GM12878 (cell line): ENCODE results near the gene ZDHHC19. TPM values are rescaled to one million over a fixed set of nuclear protein-coding genes. Genes with fewer than 3 reads are reported as not detected.

ENCODE experiments used
- ATAC-seq: fragments of 200-7000 bp; cut with Tn5 transposase; 3 replicates; pipeline ENCODE4 v1.9.1; 2020; ENCODE audit warnings: mild to moderate bottlenecking, moderate library complexity
- BruUV-seq: library from RNA; stranded (reverse); fragments of 400-500 nt; replicated peaks from 2 replicates; lab custom pipeline; 2021; lab: Mats Ljungman, UMichigan
- CTCF ChIA-PET: fragments of 300-600 bp; sonication (Branson Sonifier 250); formaldehyde crosslinking; extraction: SDS; loops from one replicate; lab custom pipeline; 2021; ENCODE audit warnings: inconsistent platforms; lab: Yijun Ruan, JAX
- POLR2A ChIA-PET: fragments of 350-600 bp; formaldehyde crosslinking; extraction: SDS; loops from one replicate; lab custom pipeline; 2021; ENCODE audit warnings: inconsistent platforms; lab: Charles Lee
- RAD21 ChIA-PET: fragments of 300-600 bp; sonication (Branson Sonifier 250); formaldehyde crosslinking; loops from one replicate; lab custom pipeline; 2023; ENCODE audit warnings: antibody characterized with exemption; ENCODE audit not compliant: unreplicated experiment; lab: Charles Lee
- SMC1A ChIA-PET: fragments of 300-600 bp; sonication (Branson Sonifier 250); formaldehyde crosslinking; loops from one replicate; lab custom pipeline; 2023; ENCODE audit not compliant: unreplicated experiment, uncharacterized antibody; lab: Charles Lee
- DNase-seq: peaks from one replicate; pipeline ENCODE4 v3.0.0-alpha.2; 2011; ENCODE audit warnings: low read depth, low spot score
- FAIRE-seq: peaks from 3 replicates; lab custom pipeline; 2011; peaks lifted over from hg19 to GRCh38; lab: Jason Lieb, UNC
- H2AFZ ChIP-seq: 2 replicates; pipeline ENCODE4 v1.6.0; 2011; ENCODE audit warnings: low read depth, low read length, control low read depth; ENCODE audit not compliant: control insufficient read depth
- H3K27ac ChIP-seq: 2 replicates; pipeline ENCODE4 v1.5.1; 2011; ENCODE audit warnings: control low read depth; ENCODE audit not compliant: control insufficient read depth, insufficient read depth
- H3K27me3 ChIP-seq, 2 experiments: replicated peaks in 1 of 2; 2 replicates each; pipeline versions ENCODE4 v1.6.0 to v1.6.1; 2011; ENCODE audit warnings: low read length in 1 of 2; ENCODE audit not compliant: control insufficient read depth in 2 of 2, insufficient read depth in 2 of 2
- H3K36me3 ChIP-seq, 2 experiments: 2 replicates each; pipeline ENCODE4 v1.5.1; 2011; ENCODE audit warnings: low read length in 1 of 2; ENCODE audit not compliant: control insufficient read depth in 2 of 2, insufficient read depth in 2 of 2
- H3K4me1 ChIP-seq: 2 replicates; pipeline ENCODE4 v1.6.1; 2011; ENCODE audit warnings: mild to moderate bottlenecking, low read length, moderate library complexity, mixed read lengths; ENCODE audit not compliant: control insufficient read depth, insufficient read depth
- H3K4me2 ChIP-seq: 2 replicates; pipeline ENCODE4 v1.6.0; 2011; ENCODE audit warnings: control low read depth; ENCODE audit not compliant: control insufficient read depth, insufficient read depth
- H3K4me3 ChIP-seq: fragments of 200-600 bp; sonication (generic); 2 replicates; pipeline ENCODE4 v1.5.1; 2016
- H3K79me2 ChIP-seq: 2 replicates; pipeline ENCODE4 v1.6.0; 2011; ENCODE audit warnings: low read length; ENCODE audit not compliant: control insufficient read depth, insufficient read depth
- H3K9ac ChIP-seq: 2 replicates; pipeline ENCODE4 v1.8.0; 2011; ENCODE audit warnings: low read length, control low read depth, mixed read lengths; ENCODE audit not compliant: control insufficient read depth, insufficient read depth
- H3K9me3 ChIP-seq: replicated peaks from 3 replicates; pipeline ENCODE4 v1.5.1; 2011; ENCODE audit warnings: mild to moderate bottlenecking, low read length; ENCODE audit not compliant: control insufficient read depth, insufficient read depth
- H4K20me1 ChIP-seq: 2 replicates; pipeline ENCODE4 v1.6.0; 2011; ENCODE audit not compliant: control insufficient read depth, insufficient read depth
- CTCF ChIP-seq, 3 experiments: IDR thresholded peaks in 2 of 3; conservative IDR thresholded peaks in 1 of 3; 2 replicates each; pipeline ENCODE4 v1.5.1; 2011; ENCODE audit warnings: low read depth in 3 of 3, low read length in 3 of 3, mild to moderate bottlenecking in 3 of 3, control low read depth in 2 of 3, moderate library complexity in 2 of 3, inconsistent platforms in 1 of 3, mixed read lengths in 1 of 3; ENCODE audit not compliant: control insufficient read depth in 2 of 3, insufficient read depth in 1 of 3; ENCODE audit errors: extremely low read depth in 1 of 3
- EED ChIP-seq: sonication (generic); IDR thresholded peaks from 2 replicates; pipeline ENCODE4 v1.6.1; 2016; ENCODE audit warnings: antibody characterized with exemption, low read depth
- FOXK2 ChIP-seq: fragments of 450-650 bp; IDR thresholded peaks from 2 replicates; pipeline ENCODE4 v1.6.1; 2017; ENCODE audit warnings: mild to moderate bottlenecking, moderate library complexity
- IKZF2 ChIP-seq, 2 experiments: fragments of 450-650 bp; IDR thresholded peaks; 2 replicates each; pipeline ENCODE4 v1.6.1; 2017; ENCODE audit warnings: mild to moderate bottlenecking in 2 of 2, moderate library complexity in 2 of 2
- IRF4 ChIP-seq: IDR thresholded peaks from 2 replicates; pipeline ENCODE4 v1.6.1; 2011; ENCODE audit warnings: low read depth, low read length
- MAX ChIP-seq: IDR thresholded peaks from 2 replicates; pipeline ENCODE4 v1.6.1; 2012; ENCODE audit warnings: low read depth, low read length, improper control_type of control experiment
- PRDM15 ChIP-seq: fragments of 450-650 bp; formaldehyde crosslinking; IDR thresholded peaks from 2 replicates; pipeline ENCODE4 v1.4.0; 2020; ENCODE audit warnings: mild to moderate bottlenecking, moderate library complexity
- RAD21 ChIP-seq: IDR thresholded peaks from 2 replicates; pipeline ENCODE4 v1.6.1; 2011; ENCODE audit warnings: mild to moderate bottlenecking, low read depth, low read length, moderate library complexity; ENCODE audit not compliant: insufficient read depth
- RFX5 ChIP-seq: IDR thresholded peaks from 2 replicates; pipeline ENCODE4 v1.6.1; 2011; ENCODE audit warnings: low read depth, low read length, improper control_type of control experiment
- TCF12 ChIP-seq: IDR thresholded peaks from 2 replicates; pipeline ENCODE4 v1.6.1; 2011; ENCODE audit warnings: low read depth, mild to moderate bottlenecking, low read length
- ZBTB40 ChIP-seq: fragments of 450-650 bp; IDR thresholded peaks from 2 replicates; pipeline ENCODE4 v1.6.1; 2016; ENCODE audit warnings: mild to moderate bottlenecking, moderate library complexity, borderline replicate concordance
- WGBS: methylation state at CpG from one replicate; pipeline ENCODE4 v1.1.6; 2016; ENCODE audit warnings: low lambda C conversion rate; ENCODE audit not compliant: insufficient replicate concordance, insufficient coverage; ENCODE audit errors: missing lambda C conversion rate; 5-methylcytosine and 5-hydroxymethylcytosine counted together
- in situ Hi-C: fragments of 300-500 bp; cut with MboI; formaldehyde crosslinking; loops from 9 replicates; pipeline ENCODE4 v1.14.3; 2018; ENCODE audit warnings: mixed read lengths
- intact Hi-C: fragments of 100-400 bp; cut with micrococcal nuclease; formaldehyde crosslinking; loops from one replicate; pipeline ENCODE4 v1.14.2; 2022; ENCODE audit not compliant: unreplicated experiment
- polyA plus RNA-seq, 11 experiments: library from polyadenylated mRNA; depleted of rRNA in 4 of 11; unstranded in 6 of 11; stranded (reverse) in 5 of 11; fragments of >200 nt; fragmentation: Nextera tagmentation in 4 of 11; fragmentation: Illumina TruSeq in 1 of 11; extraction: Ambion mirVana in 4 of 11; extraction: Trizol in 1 of 11; gene quantifications; 1 replicate in 1 of 11; 2 replicates in 10 of 11; pipeline versions ENCODE4 v1.2.1 to v1.2.3, GENCODE V29; 2011 to 2016; ENCODE audit warnings: inconsistent platforms in 2 of 11, missing spikeins in 2 of 11, low read depth in 1 of 11
- total RNA-seq, 4 experiments: library from RNA; depleted of rRNA in 3 of 4; stranded (reverse); fragments of >200 nt in 3 of 4; fragmentation: Illumina TruSeq in 1 of 4; extraction: Trizol in 1 of 4; gene quantifications; 2 replicates each; pipeline versions ENCODE4 v1.2.1 to v1.2.3, GENCODE V29; 2013 to 2021

Gene ZDHHC19
- total and polyA plus RNA-seq, 10 of the 15 experiments (the other 5 are each of a cell fraction or from before 2014, with no cell fraction given) = 0.26 TPM; not detected in 9

- no peak for TF ChIP-seq FOXK2
These were observed 24.4 kb upstream of the ZDHHC19 start (continued) for GRCh38 chr3:196235452-196236122.

DNA sequence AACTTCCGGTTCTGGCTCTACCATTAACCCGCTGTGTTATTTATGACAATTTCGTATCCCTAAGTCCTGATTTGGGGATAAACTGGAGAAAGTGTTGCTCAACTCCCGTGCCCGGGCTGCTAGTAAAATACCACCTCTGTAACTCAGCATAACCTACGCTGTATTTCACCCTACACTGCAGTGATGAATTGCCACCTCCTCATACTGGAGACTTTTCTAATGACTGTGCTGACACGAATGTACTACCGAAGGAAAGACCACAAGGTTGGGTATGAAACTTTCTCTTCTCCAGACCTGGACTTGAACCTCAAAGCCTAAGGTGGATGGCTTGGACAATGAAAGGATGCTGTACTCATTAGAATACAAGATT, 21.7 kb upstream of the ZDHHC19 start:
- ChIA-PET POLR2A (no interaction called here), CTCF (interaction anchor here (1.2 kb wide), 1 partner anchor 206 kb away, joined by 3 read pairs; no protein-coding TSS in a partner anchor), RAD21 (no interaction called here), SMC1A (interaction anchor here (2.1 kb wide), 1 partner anchor 14 kb away, joined by 9 read pairs; no protein-coding TSS in a partner anchor)
- FAIRE-seq (peak; percentile 72), ATAC-seq (peak; percentile 54), DNase-seq (no peak)
- Histone ChIP-seq H3K36me3 (no peaks in the 10 kb centered on the region; a peak in 1 of 4 replicates), H3K4me3 (no peak overlapping the region), H3K9ac (no peak overlapping the region), H4K20me1 (no peaks in the 10 kb centered on the region), H3K27ac (peak overlapping the region; percentile 21; the same call in 1 of the 2 replicates), H3K4me1 (peaks cover 28% of the 10 kb centered on the region), H3K79me2 (no peaks in the 10 kb centered on the region), H3K4me2 (0 out of 2 replicates have a peak overlapping the region, but pooled peaks have one; percentile 23), H2AFZ (no peak overlapping the region), H3K9me3 (no peaks in the 10 kb centered on the region), H3K27me3 (no peaks in the 10 kb centered on the region)
- intact Hi-C loops (no loop called here), in situ Hi-C loops (no loop called here)
- WGBS = 53% methylated on average over 8 of the region's 8 CpGs
- BruUV-seq = no TSS peak
- TF ChIP-seq MAX (no peak), IRF4 (peak; percentile 3; the same call in 1 of the 2 replicates), IKZF2 (IDR thresholded peaks at IDR 0.05) (peak in 1 of 2 experiments; percentile 16; a peak in 1 of 4 replicates), PRDM15 (CRISPR knock-in tag) (no peak), ZBTB40 (no peak), TCF12 (no peak), RFX5 (no peak), EED (0 out of 2 replicates have a peak, but pooled peaks have one; percentile 25), CTCF (IDR thresholded peaks at IDR 0.05 in 2 of 3, conservative IDR thresholded peaks at IDR 0.05 in 1 of 3; ENCODE audit: control insufficient read depth in 2 of 3, extremely low read depth in 1 of 3, insufficient read depth in 1 of 3, low read depth in 3 of 3, low read length in 3 of 3) (no peak), RAD21 (no peak)
